DOHH2 (cell line): ENCODE measurements around the gene WDR18.

Experiments
- H3F3A ChIP-seq: fragments of 200-600 bp; sonication (generic), shearing (Covaris generic); 2 replicates; pipeline ENCODE4 v1.6.0; 2016; ENCODE audit warnings: antibody characterized with exemption, mild to moderate bottlenecking; ENCODE audit not compliant: control insufficient read depth, insufficient read depth
- H3K27ac ChIP-seq: fragments of 200-600 bp; sonication (generic); 2 replicates; pipeline ENCODE4 v1.5.1; 2014; ENCODE audit warnings: low read depth, mild to moderate bottlenecking, low read length, moderate library complexity
- H3K27me3 ChIP-seq: fragments of 200-600 bp; sonication (generic); 2 replicates; pipeline ENCODE4 v1.6.1; 2014; ENCODE audit warnings: mild to moderate bottlenecking, low read length, mixed read lengths; ENCODE audit not compliant: control insufficient read depth
- H3K36me3 ChIP-seq: fragments of 200-600 bp; sonication (generic); 2 replicates; pipeline ENCODE4 v1.6.1; 2014; ENCODE audit warnings: mild to moderate bottlenecking, low read length, moderate library complexity, mixed read lengths; ENCODE audit not compliant: control insufficient read depth
- H3K4me1 ChIP-seq: fragments of 200-600 bp; sonication (generic); 2 replicates; pipeline ENCODE4 v1.6.1; 2014; ENCODE audit warnings: mild to moderate bottlenecking, low read length, mixed read lengths; ENCODE audit not compliant: control insufficient read depth
- H3K4me2 ChIP-seq: fragments of 200-600 bp; sonication (generic); 2 replicates; pipeline ENCODE4 v1.6.0; 2014; ENCODE audit warnings: mild to moderate bottlenecking, low read length, moderate library complexity
- H3K4me3 ChIP-seq: fragments of 200-600 bp; sonication (generic); 2 replicates; pipeline ENCODE4 v1.5.1; 2014; ENCODE audit warnings: mild to moderate bottlenecking, low read length, mixed read lengths
- H3K79me2 ChIP-seq: fragments of 200-600 bp; sonication (generic); 2 replicates; pipeline ENCODE4 v1.6.1; 2014; ENCODE audit warnings: mild to moderate bottlenecking, low read length, mixed read lengths; ENCODE audit not compliant: control insufficient read depth
- H3K9me2 ChIP-seq: fragments of 200-600 bp; sonication (generic); replicated peaks from 2 replicates; pipeline ENCODE4 v1.6.1; 2014; ENCODE audit warnings: mild to moderate bottlenecking, low read length, mixed read lengths; ENCODE audit not compliant: control insufficient read depth
- H3K9me3 ChIP-seq: fragments of 200-600 bp; sonication (generic); 2 replicates; pipeline ENCODE4 v1.6.1; 2014; ENCODE audit warnings: antibody characterized with exemption, low read length, mixed read lengths; ENCODE audit not compliant: control insufficient read depth, insufficient read depth
- H4K20me1 ChIP-seq: fragments of 200-600 bp; sonication (generic); 2 replicates; pipeline ENCODE4 v1.6.0; 2014; ENCODE audit warnings: low read depth, mild to moderate bottlenecking, antibody characterized with exemption, low read length, moderate library complexity; ENCODE audit not compliant: control insufficient read depth, insufficient read depth
- EZH2phosphoT487 ChIP-seq: fragments of 200-600 bp; sonication (generic); IDR thresholded peaks from 2 replicates; pipeline ENCODE4 v1.6.1; 2017; ENCODE audit warnings: borderline replicate concordance, mild to moderate bottlenecking, antibody characterized with exemption, low read length, moderate library complexity, mixed read lengths
- TF ChIP-seq, protein P1 (sequence below): fragments of 200-600 bp; sonication (generic); IDR thresholded peaks from one replicate; pipeline ENCODE4 v1.5.1; 2014; ENCODE audit warnings: antibody characterized with exemption, mild to moderate bottlenecking, low read depth, low read length; ENCODE audit not compliant: poor library complexity, severe bottlenecking

Gene WDR18

DNA sequence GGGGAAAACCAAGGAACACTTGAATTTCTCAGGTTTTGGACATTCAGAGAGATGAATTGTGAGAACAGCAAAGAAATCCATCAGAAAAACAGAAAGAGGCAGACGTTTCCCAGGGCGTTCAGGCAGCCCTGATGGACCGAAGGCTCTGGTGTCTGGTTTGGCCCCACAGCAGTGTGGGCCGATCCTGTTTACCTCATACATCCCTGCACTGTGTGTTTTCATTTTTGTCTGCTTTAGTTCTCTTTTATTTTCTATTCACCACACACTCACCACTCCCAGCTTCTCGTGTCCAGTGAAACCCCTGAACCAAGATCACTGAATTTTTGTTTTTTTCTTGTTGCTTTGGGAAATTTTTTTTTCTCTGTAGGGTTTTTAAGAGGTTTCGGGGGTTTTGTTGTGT lies 11.9 kb upstream of the WDR18 start:
- Histone ChIP-seq H3K4me1 (no peaks in the 10 kb centered on the region), H3K4me3 (no peak overlapping the region), H3K79me2 (no peaks in the 10 kb centered on the region), H4K20me1 (no peaks in the 10 kb centered on the region), H3K9me2 (no peaks in the 10 kb centered on the region), H3K27ac (no peak overlapping the region), H3F3A (no peaks in the 10 kb centered on the region), H3K9me3 (peaks cover 13% of the 10 kb centered on the region), H3K36me3 (no peaks in the 10 kb centered on the region), H3K4me2 (no peak overlapping the region), H3K27me3 (no peaks in the 10 kb centered on the region)
- TF ChIP-seq, protein P1, sequence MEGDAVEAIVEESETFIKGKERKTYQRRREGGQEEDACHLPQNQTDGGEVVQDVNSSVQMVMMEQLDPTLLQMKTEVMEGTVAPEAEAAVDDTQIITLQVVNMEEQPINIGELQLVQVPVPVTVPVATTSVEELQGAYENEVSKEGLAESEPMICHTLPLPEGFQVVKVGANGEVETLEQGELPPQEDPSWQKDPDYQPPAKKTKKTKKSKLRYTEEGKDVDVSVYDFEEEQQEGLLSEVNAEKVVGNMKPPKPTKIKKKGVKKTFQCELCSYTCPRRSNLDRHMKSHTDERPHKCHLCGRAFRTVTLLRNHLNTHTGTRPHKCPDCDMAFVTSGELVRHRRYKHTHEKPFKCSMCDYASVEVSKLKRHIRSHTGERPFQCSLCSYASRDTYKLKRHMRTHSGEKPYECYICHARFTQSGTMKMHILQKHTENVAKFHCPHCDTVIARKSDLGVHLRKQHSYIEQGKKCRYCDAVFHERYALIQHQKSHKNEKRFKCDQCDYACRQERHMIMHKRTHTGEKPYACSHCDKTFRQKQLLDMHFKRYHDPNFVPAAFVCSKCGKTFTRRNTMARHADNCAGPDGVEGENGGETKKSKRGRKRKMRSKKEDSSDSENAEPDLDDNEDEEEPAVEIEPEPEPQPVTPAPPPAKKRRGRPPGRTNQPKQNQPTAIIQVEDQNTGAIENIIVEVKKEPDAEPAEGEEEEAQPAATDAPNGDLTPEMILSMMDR: no peak
- TF ChIP-seq EZH2phosphoT487: no peak

DNA sequence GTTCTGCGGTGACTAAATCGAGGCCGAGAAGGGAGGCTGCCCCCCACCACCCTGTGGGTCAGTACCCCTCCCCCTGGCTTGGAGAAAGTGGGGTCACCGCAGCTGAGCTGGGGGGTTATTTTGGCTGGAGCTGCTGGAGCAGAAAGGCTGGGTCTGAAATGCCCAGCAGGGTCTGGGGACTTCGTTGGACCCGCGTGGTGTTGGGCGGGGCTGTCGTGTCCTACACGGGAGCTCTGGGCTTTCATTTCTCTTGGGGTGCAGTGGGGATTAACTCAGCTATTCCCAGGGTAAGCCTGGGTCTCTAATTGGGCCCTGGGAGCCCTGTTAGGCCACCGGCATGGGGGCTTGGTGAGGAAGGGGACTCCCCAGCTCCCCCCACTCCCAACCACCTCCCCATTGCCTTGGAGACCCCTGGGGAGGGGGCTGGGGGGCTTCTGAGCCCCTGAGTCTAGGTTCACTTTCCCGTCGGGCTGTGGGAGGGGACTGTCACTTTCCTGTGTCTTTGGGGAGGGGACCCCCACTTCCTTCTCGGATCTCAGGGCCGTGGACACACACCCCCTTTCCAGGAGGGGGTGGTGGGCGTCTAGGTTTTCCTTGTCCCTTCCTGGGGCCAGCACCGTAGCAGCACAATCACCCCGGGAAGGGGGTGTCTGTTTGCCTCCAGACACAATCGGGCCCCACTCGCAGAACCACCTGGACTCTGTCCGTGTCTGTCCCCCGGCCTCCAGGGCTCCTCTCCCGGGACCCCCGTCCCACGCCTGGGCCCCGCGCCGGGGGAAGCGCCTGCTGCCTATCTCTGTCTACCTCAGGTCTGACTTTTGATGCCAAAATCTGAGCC lies 10.2 kb upstream of the WDR18 start:
- TF ChIP-seq EZH2phosphoT487: no peak
- TF ChIP-seq, protein P1: no peak
- no peak overlapping the region for H3K4me2 ChIP-seq

DNA sequence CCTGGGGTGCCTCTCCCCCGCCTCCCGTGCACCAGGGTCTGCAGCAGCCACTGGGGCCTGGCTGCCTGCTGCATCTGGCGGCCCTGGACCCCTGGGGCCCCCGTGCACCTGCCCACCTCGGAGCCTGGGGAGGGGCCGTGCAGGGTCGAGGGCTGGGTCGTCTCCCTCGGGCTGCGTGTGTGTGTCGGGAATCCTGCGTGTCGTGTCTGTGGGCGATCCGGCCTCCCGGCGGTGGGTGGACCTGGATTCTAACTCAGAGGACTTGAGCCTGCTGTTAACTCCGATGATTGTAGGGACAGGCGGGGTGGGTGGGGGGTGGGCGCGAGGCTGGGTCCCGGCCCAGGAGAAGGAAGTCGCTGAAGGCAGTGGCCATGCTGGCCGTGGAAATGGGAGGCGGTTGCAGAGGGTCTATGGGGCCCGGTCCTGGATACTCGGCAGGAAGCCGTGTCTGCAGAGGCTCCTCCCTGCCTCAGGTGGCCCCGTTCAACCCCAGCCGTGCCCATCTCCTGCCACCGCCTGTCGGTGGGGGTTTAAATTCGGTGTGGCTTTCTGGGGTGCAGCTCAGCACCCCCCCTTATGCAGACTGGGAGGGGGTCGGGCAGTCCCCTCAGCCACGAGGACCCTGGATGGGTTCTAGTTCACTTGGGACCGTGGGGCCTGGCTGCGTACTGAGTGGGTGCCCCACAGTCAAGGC lies 9.4 kb upstream of the WDR18 start:
- H3K79me2 ChIP-seq: no peaks in the 10 kb centered on the region
- TF ChIP-seq, protein P1: no peak
- H3K36me3 ChIP-seq: no peaks in the 10 kb centered on the region
- peaks cover 4% of the 10 kb centered on the region; the same call in 1 of the 2 replicates for H3K27me3 ChIP-seq
- no peaks in the 10 kb centered on the region for H4K20me1 ChIP-seq
- H3K4me3 ChIP-seq: no peak overlapping the region
- no peaks in the 10 kb centered on the region for H3K9me2 ChIP-seq
- no peaks in the 10 kb centered on the region for H3K4me1 ChIP-seq
- peaks cover 13% of the 10 kb centered on the region for H3K9me3 ChIP-seq
- no peak overlapping the region for H3K27ac ChIP-seq
- no peak overlapping the region for H3K4me2 ChIP-seq
- no peaks in the 10 kb centered on the region for H3F3A ChIP-seq

More for the DNA sequence above, 10.2 kb upstream of the WDR18 start:
- no peaks in the 10 kb centered on the region for H3K36me3 ChIP-seq
- no peaks in the 10 kb centered on the region for H3K79me2 ChIP-seq
- peaks cover 13% of the 10 kb centered on the region for H3K9me3 ChIP-seq
- no peaks in the 10 kb centered on the region for H3F3A ChIP-seq
- H3K4me1 ChIP-seq: no peaks in the 10 kb centered on the region
- no peak overlapping the region for H3K4me3 ChIP-seq
- no peaks in the 10 kb centered on the region for H4K20me1 ChIP-seq
- H3K27me3 ChIP-seq: no peaks in the 10 kb centered on the region
- H3K9me2 ChIP-seq: no peaks in the 10 kb centered on the region
- no peak overlapping the region for H3K27ac ChIP-seq
